Stimulated activated CD4-positive, alpha-beta T cell treated with anti-CD3 and anti-CD28 coated beads, TNF-alpha, amount 100 ng/mL, for 48 hours (primary cell): ENCODE data around the gene APOBEC3B.
"Not testable (repeated sequence)": the region's sequence is repeated elsewhere in the genome, so short reads cannot be mapped to it uniquely, and the experiment has no call there.

Experiments
- DNase-seq, 3 donors: peaks; one replicate each; pipeline ENCODE4 v3.0.0-alpha.2; 2020; ENCODE audit warnings: low read depth in 3 of 3

The APOBEC3B gene

DNA sequence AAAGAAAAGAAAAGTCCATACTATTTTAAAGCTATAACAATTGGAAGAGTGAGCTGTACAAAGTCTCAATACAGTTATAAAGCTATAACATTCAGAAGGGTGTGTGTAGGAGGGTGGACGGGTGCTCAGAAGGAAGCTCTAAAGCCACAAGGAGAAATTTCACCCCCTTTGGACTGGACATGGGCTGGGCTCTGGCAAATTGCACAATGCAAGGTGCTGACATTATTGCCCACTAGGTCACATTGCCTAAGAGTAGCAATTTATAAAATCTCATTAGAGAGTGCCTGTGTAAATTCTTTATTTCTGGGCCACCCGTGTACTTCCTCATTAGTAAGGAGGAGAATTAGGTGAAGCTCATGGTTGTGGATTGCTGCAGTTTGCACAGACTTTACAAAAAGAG lies 30.4 kb upstream of the APOBEC3B start:
- DNase-seq = no peak

DNA sequence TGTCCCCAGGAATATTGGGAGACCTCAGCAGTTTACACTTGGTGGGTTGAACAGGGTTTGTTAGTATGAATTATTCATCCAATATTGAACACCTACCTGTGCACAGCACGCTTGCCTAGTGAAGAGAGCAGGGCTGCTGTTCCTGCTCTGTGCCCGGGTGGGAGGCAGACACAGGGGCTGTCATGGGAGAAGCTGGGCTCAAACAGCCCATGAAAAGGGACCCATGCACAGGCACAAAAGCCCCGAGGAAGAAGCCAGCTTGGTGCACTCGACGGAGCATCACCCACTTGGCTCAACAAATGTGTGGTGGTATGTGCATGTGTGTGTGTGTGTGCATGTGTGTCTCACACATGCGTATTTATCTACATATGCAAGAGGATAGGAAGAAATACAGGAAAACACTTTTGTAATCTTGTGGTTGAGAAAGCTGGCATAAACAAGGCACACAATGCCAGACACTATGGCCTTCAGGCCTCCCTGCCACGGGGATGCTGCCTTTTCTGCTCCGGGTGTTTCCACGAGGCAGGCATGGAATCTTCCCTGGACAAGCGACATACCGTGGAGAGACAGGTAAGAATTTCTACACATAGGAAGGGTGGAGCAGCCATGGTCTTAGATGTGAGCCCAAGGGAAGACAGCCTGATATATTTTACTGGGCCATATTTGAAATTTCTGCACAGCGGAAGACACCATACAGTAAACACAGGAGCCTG lies 29.7 kb upstream of the APOBEC3B start:
- no peak for DNase-seq

DNA sequence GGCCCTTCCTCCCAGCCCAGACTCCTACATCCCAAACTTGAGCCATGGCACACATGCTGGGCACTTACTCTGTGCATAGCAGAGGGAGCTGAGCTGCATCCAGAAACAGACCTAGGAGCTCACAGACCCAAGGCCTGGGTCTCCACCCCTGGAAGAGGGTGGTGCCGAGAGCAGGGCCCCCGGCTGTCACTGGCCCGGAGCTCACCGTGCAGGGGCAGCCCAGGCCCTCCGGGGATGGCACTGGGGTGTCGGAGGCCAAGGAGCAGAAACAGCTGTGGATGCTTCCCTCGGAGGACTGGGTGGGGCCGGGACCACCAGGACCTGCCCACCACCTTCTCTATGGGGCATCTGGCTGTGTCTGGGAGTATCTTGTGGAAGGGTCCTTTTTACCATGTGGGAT lies 29.1 kb upstream of the APOBEC3B start:
- DNase-seq = no peak

DNA sequence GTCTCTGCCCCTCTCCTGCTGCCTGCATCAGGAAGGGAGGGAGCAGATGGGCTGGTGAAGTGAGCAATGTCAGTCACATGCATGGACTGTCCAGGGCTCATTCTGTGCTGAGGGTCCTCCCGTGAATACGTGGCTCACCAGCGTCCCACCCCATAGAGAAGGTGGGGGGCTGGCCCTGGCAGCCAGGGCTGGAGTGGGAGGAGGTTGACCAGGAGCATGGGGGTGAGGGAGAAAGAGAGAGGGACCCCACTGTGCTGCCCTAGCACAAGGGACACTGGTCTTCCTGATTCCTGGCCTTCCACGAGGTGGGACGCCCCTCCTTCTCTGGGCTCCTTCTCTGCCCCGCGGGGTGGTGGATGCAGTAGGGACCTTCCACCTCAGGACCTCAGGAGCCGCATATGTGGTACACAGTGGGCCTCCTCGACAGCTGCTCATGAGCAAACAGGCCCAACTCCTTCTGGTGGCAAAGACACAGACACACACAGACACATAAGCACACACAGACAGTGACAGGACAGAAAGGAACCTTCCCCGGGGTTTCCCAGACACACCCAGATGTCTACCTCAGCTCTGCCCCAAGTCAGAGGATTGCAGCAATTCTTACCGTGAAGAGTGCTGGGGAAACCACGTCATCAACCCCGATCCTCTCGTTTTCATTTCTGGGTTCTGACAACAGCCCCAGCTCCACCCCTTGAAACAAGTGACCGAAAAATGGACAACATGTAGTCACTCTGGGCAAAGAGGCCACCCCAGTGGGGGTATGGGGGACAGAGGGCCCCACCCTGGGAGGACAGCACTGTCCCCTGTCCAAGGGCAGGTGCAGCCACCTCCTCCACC lies 28.4 kb upstream of the APOBEC3B start:
- DNase-seq = peak; percentile 57 to 81 (median 67)

DNA sequence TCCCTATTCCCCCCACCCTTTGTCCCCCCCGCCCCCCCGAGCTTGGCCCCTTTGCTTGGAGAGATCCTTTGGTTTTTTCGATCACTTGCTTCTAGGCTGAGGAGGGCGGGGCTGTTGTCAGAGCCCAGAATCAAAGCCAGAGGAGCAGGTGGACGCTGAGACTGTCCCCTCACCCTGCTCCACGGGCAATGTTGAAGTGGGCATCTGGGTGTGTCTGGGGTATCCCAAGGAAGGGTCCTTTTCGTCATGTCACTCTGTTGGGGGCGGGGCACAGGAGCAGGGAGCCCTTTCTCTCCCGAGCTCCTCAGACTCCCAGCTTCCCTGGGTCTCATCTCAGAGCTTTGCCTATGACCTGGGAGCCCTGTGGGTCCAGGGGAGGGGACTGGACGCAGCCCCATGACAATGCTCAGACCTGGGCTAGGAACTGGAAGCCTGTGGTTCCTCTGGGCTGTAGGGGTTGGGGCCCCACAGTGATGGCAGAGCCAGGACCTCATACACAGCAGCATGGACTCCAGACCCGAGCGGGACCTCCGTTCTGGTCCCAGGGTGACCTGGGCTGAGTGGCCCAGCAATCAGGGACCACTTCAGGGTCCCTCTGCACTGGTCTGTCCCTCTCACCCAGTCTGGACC lies 27.6 kb upstream of the APOBEC3B start:
- no peak for DNase-seq

DNA sequence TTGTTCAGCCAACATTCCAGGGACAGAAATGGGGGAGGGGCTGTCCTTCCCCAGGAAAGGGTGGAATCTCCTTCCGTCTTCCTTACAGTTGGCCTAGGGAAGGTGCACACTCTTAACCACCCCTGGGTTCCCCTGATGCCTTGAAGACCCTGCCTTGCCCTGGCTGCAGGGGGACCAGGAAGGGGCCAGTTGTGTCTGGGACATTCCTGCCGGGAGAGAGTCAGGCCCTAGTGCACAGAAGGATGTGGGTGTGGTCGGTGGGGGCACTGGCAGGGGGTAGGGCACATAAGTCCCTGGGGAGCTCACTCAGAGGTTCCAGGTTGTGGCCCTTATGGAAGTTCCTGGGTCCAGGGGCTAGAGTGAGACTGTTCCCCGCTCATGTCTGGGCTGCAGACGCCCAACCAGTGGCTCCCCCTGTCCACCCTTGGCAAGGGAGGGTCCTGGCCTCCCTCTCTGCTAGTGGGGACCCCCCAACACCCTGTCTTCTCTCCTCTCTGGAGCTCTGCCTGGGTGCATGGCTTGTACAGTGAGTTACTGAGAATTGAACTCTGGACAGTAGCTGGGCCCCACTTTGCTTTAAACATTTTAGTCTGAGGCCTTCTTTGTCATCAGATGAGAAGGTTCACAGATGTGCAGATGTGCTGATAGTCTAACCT lies 26.8 kb upstream of the APOBEC3B start:
- no peak for DNase-seq

DNA sequence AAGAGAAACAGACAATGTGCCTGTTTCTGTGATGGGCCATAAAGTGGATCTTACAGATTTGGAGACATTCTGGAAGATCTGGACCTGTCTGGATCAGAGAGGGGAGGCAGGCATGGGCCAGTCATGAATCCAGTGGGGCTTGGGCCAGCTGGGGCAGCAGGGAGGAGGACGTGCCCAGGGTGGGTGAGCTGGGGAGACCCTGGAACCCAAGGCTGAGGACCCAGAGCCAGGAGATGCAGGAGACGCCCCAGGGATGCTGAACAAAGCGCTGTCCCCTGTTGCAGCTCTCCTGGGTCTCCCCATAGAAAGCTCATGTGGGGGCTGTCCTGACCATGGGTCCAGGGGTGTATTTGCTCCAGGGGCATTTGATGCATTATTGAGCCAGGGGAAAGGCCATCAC lies 26.2 kb upstream of the APOBEC3B start:
- no peak for DNase-seq

DNA sequence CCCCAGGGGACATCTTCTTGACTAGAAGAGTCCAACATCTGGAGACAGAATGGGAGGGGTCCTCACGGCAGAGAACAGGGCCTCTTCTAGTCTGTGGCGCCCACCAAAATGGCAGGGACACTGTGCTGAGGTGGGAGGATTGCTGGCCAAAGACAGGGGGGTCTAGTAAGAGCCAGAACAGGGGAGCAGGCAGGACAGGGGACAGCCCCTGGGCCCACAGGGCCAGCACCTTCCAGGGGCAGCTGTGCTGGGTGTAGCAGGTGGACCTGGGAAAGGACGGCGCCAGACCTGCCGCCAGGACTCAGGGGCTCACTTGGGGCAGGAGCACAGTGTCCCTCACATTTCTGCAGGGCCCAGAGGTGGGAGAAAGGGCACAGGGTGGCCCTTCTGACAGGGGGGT lies 25.6 kb upstream of the APOBEC3B start:
- DNase-seq = no peak

DNA sequence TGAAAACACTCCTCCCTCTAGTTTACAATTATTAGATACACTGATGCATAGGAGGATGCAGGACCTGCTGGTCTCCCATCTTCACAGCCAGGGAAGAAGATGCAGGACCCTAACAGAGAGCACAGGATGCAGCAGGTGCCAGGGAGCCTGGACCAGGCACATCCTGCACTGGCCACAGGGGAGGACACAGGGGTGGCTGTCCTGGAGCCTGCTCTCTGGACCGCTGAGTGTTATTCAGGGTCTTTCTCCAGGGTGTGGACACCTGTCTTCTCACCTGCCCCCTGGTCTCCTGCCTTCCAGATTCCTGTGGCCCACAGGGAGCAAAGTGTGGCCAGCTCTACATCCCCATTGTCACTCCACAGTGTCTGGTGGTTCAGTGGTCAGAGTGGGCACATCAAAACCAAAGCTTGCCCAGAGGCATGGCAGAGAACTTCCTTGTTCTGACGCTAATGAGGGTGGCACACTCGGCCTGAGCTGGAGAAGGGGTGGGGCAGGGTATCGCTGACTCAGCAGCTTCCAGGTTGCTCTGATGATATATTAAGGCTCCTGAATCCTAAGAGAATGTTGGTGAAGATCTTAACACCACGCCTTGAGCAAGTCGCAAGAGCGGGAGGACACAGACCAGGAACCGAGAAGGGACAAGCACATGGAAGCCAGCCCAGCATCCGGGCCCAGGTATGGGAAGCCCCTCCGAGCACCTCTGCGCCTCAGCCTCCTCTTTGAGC lies 24.9 kb upstream of the APOBEC3B start, which contains the start of gene APOBEC3A:
Gene APOBEC3A, plus strand, starts transcription at position 564 of the 725 bp plus-strand sequence. Its CDS starts 83 bp downstream, at position 647.
- DNase-seq = no peak

DNA sequence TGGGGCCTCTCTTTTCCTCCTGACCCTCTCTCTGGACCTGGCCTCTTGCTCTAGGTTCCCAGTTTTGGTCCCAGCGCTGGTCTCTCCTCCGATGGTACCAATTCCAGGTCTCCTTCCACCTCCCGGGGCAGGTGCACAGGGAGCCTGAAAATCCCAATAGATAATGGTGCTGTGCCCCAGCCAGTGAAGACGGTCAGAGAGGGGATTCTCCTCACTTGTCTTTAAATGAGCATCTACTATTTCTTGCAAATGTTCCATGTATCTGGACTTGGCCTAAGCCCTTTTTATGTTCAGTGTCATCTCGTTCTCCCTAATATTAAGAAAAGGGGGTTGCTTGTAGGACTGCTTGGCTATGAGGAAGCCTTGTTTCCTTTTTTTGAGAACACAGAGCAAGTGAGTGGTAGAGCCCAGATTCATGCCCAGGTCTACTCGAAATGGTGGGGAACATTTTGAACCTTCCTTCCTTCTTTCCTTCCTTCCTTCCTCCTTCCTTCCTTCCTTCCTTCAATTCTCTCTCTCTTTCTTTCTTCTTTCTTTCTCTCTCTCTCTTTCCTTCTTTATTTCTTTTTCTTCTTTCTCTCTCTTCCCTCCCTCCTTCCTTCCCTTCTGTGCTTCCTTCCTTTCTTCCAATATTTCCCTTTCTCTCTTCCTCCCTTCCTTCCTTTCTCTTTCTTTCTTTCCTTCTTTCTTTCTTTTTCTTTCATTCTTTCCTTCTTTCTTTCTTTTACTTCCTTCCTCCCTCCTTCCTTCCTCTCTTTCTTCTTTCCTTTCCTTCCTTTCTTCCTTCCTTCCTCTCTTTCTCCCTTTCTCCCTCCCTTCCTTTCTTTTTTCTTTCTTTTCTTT lies 24.1 kb upstream of the APOBEC3B start:
- DNase-seq = no peak

DNA sequence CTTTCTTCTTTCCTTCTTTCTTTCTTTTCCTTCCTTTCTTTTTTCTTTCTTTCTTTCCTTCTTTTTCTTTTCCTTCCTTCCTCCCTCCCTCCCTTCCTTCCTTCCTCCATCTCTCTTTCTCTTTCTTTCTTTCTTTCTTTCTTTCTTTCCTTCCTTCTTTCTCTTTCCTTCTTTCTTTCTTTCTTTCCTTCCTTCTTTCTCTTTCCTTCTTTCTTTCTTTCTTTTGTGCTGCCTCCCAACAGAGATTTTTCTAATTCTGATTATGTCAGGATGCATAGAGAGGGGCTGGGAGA lies 23.6 kb upstream of the APOBEC3B start:
- not testable (repeated sequence) for DNase-seq

DNA sequence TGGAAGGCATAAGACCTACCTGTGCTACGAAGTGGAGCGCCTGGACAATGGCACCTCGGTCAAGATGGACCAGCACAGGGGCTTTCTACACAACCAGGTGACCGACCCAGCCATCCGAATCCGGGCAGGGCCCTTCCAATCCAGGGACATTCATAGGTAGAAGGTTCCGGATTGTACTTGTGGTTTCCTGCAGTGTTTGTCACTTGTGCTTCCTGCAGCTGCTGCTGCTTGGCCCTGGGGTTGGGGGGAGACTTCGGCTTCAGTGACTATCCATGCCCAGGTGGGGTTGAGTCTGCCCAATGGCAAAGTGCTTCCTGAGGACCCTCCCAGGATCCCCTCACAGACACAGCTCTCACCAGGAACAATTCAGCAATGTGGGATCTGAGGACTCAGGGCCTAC lies 22.6 kb upstream of the APOBEC3B start:
- DNase-seq = no peak

DNA sequence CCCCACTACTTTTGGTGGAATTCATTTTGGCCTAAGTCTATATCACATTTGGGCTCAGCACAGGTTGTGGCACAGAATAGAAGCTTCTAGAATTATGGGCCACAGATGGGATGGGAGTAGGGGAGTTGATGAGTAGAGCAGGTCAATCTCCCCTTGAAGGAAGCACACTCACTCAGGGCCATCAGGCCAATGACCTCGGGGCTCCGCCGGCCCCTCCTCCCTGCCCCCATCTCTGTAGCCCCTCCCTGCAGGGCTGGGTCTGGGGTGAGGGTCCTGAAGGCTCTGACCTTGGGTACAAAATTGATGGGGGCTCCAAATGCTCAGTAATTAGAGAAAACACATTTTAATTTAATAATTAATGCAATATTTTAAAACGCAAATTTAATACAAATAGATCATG lies 21.5 kb upstream of the APOBEC3B start:
- not testable (repeated sequence) for DNase-seq

DNA sequence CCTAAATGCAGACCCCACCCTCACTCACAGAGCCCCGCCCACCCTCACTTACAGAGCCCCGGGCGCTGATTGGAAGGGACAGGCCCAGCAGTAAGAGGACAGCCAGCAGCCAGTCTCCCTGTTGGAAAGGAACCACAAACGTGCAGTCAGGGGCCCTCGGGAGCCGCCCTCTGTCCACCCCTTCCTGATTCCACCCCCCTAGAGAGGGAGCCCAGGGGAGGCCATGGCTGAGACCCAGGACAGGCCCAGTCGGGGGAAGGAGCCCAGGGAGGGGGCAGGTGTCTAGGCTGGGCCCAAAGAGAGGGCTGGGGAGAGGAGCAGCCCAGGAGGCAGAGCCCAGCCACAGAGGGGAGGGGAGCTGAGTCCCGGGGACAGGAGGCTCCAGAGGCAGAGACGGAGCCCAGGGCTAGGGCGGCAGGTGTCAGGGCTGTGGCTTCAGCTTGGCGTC lies 18.8 kb upstream of the APOBEC3B start:
- not testable (repeated sequence) for DNase-seq

DNA sequence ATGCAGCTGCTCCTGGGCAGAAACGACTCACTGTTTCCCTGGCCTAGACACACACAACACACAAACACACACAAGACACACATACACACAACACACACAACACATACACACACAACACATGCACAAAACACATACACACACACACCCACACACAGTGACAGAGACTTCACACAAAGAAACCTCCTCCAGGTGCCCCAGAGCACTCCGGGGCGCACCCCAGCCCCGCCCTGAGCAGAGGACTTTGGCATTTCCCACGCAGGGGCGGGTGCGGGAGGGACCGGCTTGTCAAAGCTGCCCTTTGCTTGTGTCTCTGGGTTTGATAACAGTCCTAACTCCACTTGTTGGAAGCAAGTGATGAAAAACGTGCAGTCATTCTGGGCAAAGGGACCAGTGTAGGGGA lies 18.3 kb upstream of the APOBEC3B start:
- DNase-seq = no peak

DNA sequence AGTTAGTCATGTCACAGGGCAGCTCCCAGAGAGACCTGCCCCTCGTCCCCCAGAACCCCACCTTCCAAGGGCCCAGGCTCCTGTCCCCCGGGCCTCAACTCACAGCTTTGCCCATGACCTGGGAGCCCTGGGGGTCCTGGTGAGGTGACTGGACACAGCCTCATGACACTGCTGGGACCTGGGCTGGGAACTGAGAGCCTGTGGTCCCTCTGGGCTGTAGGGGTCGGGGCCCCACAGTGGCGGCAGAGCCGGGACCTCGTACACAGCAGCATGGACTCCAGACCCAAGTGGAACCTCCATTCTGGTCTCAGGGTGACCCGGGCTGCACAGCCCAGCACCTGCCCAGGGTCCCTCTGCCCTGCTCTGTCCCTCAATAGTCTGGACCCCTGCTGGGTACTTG lies 17.8 kb upstream of the APOBEC3B start:
- DNase-seq = no peak

DNA sequence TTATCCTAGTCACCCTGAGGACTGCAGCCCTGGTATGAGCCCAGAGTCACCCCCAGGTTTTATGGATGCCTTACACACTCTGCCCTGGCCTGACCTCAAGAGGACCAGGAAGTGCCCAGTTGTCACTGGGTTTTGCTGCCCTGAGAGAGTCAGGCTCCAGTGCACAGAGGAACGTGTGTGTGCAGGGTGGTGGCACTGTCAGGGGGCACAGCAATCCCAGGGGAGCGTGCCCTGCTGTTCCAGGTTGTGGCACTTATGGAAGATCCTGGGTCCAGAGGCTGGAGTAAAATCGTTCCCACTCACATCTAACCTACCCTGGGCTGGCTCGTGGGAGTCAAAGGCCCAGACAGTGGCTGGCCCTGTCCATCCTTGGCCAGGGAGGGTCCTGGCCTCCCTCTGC lies 17.2 kb upstream of the APOBEC3B start:
- DNase-seq = no peak

DNA sequence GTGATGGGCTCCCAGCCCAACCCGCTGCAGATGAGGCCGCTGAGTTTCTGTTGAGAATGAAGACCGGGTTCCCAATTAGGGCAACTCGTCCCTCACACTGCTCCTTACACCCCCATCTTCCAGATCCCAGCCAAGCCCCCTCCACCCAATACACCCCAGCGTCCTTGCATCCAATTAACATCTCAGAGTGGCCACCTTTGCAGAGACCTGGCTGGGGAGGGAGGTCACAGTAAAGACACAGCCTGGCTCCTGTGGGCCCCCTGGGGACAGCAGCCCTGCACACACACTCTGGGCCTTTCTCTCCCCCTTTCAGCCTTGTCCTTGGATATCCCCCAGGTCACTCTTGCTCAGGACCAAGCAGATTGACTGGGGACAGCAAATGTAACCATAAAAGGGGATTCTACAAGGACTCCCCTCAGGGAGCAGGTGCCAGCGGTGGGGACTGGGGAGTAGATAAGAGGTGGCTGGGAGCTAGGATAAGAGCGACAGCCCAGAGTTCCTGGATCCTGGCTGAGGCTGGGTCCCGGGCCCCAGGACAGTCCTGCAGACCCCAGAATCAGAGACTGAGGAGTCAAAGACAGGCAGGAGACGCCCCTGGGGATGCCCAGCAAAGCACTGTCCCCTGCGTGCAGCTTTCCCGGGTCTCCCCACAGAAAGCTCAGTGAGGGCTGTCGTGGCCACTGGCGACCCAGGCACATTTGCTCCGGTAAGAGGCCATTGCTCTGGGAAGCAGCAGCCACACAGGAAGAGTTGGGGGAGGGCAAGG lies 16.4 kb upstream of the APOBEC3B start:
- no peak for DNase-seq

DNA sequence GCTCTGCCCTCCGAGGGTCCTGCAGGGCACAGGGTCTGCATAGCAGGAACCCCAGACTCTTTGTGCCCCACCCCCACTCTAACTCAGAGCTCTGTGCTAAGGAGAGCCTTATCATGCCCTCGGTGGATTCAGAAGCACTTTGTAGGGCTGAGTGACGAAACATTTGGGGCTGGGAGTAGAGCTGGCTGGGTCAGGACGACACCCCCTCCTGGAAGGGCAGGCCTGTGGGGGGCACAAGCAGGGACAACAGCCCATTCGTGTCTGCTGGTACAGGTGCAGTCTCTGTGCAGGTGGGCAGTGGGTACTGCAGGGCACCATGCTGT lies 15.8 kb upstream of the APOBEC3B start:
- no peak for DNase-seq

DNA sequence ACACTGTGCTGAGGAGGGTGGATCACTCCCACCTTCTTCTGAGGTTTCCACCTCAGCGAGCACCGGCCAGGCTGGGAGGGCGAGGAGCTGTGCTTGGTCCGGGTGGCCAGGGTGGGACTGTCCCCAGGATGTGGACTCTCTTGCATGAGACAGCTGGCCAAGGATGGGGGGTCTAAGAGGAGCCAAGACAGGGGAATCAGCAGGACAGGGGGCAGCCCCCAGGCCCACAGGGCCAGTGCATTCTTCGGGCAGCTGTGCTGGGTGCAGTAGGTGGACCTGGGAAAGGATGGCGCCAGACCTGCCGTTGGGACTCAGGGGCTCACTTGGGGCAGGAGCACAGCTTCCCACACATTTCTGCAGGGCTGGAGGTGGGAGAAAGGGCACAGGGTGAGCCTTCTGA lies 15.2 kb upstream of the APOBEC3B start:
- no peak for DNase-seq
